Skin of body (tissue), 2 donors: ENCODE measurements around the gene ZNF414. TPM values are rescaled to one million over a fixed set of nuclear protein-coding genes. Genes with fewer than 3 reads are reported as not detected.
A peak's percentile ranks its signal among the peaks of the same experiment; 100 is the strongest.
"Not testable (repeated sequence)": the region's sequence is repeated elsewhere in the genome, so short reads cannot be mapped to it uniquely, and the experiment has no call there.

Source experiments
- DNase-seq: peaks from one replicate; lab custom pipeline; 2025; lab: John Stamatoyannopoulos, UW
- total RNA-seq: library from RNA; depleted of rRNA; stranded (reverse); fragments of >200 nt; gene quantifications from one replicate; pipeline ENCODE4 v1.2.3, GENCODE V29; 2014

Gene ZNF414
- total RNA-seq, 1 donor from 2014 or later = 4.8 TPM

GRCh38 chr19:8517551-8518442 lies 3.8 kb upstream of the ZNF414 start:
- no peak for DNase-seq

DNA sequence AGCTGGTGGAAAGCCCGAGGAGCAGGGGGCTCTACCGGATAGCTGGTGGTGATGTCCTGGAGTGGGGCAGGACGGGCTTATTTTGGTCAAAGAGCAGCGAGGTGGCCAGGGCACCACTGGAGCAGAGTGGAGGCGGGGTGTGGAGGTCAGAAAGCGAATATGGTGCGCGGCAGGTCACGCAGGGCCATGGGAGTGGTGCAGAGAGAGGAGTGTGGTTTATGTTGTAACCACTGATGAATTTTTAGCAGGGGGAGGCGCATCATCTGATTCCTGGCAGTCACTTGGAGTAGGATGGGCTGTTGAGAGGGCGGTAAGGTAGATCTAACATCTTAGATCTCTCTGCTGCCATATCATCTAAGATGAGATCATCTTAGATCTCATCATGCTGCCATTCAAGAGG lies 1.4 kb upstream of the ZNF414 start:
- DNase-seq = no peak

DNA sequence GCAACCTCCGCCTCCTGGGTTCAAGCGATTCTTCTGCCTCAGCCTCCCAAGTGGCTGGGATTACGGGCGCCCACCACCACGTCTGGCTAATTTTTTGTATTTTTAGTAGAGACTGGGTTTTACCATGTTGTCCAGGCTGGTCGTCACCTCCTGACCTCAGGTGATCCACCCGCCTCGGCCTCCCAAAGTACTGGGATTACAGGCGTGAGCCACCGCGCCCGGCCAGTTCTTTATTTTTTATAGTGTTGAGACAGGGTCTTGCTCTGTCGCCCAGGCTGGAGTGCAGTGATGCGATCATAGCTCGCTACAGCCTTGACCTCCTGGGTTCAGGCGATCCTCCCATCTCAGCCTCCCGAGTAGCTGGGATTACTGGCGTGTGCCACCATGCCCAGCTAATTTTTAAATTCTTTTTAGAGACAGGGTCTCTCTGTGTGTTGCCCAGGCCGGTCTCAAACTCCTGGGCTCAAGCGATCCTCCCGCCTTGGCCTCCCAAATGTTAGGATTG lies 590 bp upstream of the ZNF414 start:
- DNase-seq = not testable (repeated sequence)

- no peak for DNase-seq
Measured at GRCh38 chr19:8513036-8513686, 806 bp downstream of the ZNF414 start.

DNA sequence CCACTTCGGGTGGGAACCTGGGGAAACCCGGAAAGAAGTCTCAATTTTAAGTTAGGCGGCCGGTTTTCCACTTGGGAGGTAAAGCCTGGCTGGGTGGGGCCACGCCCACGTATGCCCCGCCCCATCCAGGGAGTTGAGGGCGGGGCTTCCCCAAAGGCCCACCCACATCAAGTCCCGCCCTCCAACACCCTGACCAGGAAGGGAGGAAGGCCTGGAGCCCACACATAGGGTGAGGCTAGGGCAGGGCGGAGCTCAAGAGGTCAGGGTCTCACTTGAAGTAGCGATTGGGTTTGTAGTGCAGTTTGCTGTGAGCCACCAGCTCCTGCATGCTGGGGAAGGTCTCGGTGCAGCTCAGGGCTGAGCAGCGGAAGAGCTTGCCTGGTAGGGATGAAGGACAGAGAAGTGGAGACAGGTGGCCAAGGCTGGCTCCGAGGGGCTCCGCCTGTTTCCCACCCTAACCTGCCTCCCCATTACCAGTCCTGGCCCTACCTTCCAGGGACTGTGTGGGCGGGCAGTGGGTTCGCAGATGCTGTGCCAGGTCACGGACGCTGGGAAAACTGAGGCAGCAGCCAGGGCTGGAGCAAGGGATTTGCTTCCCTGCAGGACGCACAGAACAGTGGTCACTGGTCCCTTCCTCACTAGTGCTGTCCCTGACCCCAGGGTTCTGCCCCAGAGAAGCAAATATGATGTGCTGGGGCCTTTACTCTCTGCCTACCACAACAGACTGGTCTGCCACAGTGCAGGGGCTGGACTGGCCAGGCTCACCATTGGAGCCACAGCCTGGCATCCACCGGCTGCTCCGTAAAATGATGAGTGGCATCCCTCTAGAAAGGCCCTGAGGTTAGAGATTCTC lies 1.6 kb downstream of the ZNF414 start:
- no peak for DNase-seq

GRCh38 chr19:8511573-8512101 lies 2.3 kb downstream of the ZNF414 start:
- no peak for DNase-seq

DNA sequence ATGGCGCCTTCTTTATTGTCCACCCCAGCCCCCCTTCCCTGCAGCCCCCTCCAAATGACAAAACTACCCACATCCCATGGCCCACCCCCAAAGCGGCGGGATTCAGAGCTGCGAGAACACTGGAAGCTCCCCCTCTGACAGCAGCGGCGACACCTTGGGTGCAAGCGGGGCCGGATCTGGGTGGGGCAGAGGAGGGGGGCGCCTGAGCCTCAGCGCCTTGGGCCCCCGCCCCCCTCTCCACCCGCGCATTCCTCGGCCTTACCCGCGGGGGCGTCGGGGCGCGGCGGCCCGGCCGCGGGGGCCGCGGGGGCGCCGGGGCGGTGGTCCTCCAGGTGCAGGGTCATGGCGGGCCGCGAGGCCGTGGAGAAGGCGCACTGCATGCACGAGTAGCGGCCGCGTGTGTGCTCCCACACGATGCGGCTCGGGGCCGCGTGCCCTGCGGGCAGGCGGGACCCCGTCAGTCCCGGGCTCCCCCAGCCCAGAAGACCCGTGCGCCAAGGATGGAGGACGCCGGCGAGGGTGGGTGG lies 3.3 kb downstream of the ZNF414 start:
- no peak for DNase-seq

GRCh38 chr19:8506402-8506957 lies 7.5 kb downstream of the ZNF414 start:
- DNase-seq = no peak

GRCh38 chr19:8505680-8506401 lies 8.1 kb downstream of the ZNF414 start:
- peak; percentile 19 for DNase-seq

DNA sequence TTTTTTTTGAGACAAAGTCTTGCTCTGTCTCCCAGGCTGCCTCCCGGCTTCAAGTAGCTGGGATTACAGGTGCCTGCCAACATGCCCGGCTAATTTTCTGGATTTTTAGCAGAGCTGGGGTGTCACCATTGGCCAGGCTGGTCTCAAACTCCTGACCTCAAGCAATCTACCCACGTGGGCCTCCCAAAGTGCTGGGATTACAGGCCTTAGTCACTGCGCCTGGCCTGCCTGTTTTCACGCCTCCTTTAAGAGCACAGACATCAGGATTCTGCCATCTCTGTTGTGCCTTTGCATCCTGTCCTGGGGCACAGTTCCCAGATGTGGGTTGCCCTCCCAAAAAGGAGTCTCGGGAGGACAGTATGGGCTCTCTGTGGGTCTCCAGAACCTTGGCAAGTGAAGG lies 9.0 kb downstream of the ZNF414 start:
- DNase-seq = no peak

- DNase-seq = no peak
Measured at GRCh38 chr19:8504171-8504570, 9.8 kb downstream of the ZNF414 start.

GRCh38 chr19:8503510-8503909 lies 10.5 kb downstream of the ZNF414 start:
- DNase-seq = no peak

DNA sequence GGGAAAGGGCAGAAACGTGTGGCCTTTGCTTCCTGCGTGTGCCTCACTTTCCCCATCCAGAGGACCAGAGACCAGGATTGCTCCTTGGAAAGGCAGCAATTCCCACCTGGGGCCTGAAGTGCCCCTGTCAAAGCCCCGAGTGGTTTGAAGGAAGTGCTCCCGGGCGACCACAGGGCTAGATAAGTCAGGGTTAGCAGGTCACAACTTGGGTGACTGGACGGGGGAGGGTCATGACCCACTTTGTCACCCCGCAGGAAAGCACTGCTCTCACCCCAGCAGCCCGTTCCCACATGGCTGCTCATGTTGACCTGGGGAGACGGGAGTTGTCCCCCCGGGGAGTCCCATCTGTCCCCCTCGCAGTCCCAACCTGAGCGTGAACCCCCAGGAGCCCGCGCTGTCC lies 12.0 kb downstream of the ZNF414 start:
- DNase-seq = no peak

- no peak for DNase-seq
Measured at GRCh38 chr19:8501516-8501915, 12.5 kb downstream of the ZNF414 start.

GRCh38 chr19:8500158-8500557 lies 13.8 kb downstream of the ZNF414 start:
- no peak for DNase-seq

- DNase-seq = no peak
Measured at GRCh38 chr19:8499048-8499833, 14.7 kb downstream of the ZNF414 start.

GRCh38 chr19:8498295-8498694 lies 15.7 kb downstream of the ZNF414 start:
- no peak for DNase-seq

- no peak for DNase-seq
Measured at GRCh38 chr19:8494158-8494557, 19.8 kb downstream of the ZNF414 start.

GRCh38 chr19:8491574-8491973 lies 22.4 kb downstream of the ZNF414 start:
- DNase-seq = no peak
